Measurements from ENCODE around the gene LGALS4.

DNA sequence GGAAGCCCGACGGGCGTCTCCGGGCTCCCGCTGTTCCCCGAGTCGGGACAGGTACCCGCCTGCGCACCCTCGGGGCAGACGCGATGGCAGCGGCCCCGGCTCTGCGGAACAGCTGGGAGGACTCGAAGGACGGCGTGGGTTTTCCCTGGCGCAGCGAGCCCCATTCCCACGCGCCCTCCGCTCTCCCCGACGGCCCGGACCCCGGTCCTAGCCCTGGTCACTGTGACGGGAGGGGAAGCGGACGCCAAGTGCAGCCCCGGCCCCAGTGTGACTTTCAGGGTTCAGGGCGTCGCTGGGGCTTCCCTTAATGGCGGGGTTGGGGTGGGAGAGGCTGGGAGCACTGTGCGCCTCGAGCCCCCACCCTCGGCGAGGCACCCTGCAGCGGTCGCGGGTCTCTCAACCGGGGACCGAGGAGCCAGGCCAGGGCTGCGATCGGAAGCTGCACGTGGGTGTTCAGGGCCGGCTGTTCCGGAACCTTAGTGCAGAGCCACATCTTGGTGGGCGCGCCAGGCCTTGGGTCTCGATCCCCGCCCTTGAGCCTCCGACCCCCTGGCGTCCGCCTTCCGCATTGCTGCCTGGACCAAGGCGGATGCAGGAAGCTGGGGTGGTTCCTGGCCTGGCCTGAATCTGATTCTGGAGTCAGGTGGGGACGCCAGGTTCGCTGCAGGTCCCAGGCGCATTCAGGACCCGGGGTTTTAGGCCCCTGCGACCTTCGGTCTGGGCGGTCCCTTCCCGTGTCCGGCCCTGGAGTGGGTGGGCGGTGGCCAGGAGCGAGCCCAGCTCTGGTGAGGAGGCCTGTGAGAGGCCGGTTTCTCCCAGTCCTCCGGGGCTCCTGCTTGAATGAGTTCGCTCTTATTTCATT is 20.3 kb downstream of the LGALS4 start:
- TF ChIP-seq, protein P1, sequence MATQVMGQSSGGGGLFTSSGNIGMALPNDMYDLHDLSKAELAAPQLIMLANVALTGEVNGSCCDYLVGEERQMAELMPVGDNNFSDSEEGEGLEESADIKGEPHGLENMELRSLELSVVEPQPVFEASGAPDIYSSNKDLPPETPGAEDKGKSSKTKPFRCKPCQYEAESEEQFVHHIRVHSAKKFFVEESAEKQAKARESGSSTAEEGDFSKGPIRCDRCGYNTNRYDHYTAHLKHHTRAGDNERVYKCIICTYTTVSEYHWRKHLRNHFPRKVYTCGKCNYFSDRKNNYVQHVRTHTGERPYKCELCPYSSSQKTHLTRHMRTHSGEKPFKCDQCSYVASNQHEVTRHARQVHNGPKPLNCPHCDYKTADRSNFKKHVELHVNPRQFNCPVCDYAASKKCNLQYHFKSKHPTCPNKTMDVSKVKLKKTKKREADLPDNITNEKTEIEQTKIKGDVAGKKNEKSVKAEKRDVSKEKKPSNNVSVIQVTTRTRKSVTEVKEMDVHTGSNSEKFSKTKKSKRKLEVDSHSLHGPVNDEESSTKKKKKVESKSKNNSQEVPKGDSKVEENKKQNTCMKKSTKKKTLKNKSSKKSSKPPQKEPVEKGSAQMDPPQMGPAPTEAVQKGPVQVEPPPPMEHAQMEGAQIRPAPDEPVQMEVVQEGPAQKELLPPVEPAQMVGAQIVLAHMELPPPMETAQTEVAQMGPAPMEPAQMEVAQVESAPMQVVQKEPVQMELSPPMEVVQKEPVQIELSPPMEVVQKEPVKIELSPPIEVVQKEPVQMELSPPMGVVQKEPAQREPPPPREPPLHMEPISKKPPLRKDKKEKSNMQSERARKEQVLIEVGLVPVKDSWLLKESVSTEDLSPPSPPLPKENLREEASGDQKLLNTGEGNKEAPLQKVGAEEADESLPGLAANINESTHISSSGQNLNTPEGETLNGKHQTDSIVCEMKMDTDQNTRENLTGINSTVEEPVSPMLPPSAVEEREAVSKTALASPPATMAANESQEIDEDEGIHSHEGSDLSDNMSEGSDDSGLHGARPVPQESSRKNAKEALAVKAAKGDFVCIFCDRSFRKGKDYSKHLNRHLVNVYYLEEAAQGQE (IDR thresholded peaks at IDR 0.05; ENCODE audit: insufficient read depth in 1 of 2, low read depth in 2 of 2, low read length in 2 of 2), result no peak
- no peak for TF ChIP-seq POLR2AphosphoS5 (IDR thresholded peaks at IDR 0.05; ENCODE audit: low read depth, low read length)
- TF ChIP-seq TAF1 (IDR thresholded peaks at IDR 0.05; ENCODE audit: borderline replicate concordance, insufficient read depth, low read length), result no peak
